HG02840 (cell line): ENCODE results near the gene ZNF319.

Source experiments
- ATAC-seq: cut with Tn5 transposase; IDR thresholded peaks from one replicate; pipeline ENCODE4 v1.9.1; 2021; ENCODE audit warnings: mild to moderate bottlenecking, moderate library complexity, moderate number of reproducible peaks; ENCODE audit not compliant: unreplicated experiment, low FRiP score

Gene ZNF319

GRCh38 chr16:57958544-57958943 is 41.9 kb downstream of the ZNF319 start:
- ATAC-seq = no peak

- no peak for ATAC-seq
Observed at GRCh38 chr16:57957673-57958392, 42.6 kb downstream of the ZNF319 start.

- ATAC-seq = no peak
Observed at GRCh38 chr16:57956924-57957672, 43.4 kb downstream of the ZNF319 start.

- ATAC-seq = no peak
Observed at GRCh38 chr16:57956270-57956808, 44.1 kb downstream of the ZNF319 start.

GRCh38 chr16:57955572-57956188 is 44.8 kb downstream of the ZNF319 start:
- no peak for ATAC-seq

- no peak for ATAC-seq
Observed at GRCh38 chr16:57953857-57954256, 46.6 kb downstream of the ZNF319 start.

GRCh38 chr16:57952909-57953308 is 47.6 kb downstream of the ZNF319 start:
- ATAC-seq = no peak

- ATAC-seq = no peak
Observed at GRCh38 chr16:57951204-57951960, 49.1 kb downstream of the ZNF319 start.

- ATAC-seq = no peak
Observed at GRCh38 chr16:57950382-57950781, 50.1 kb downstream of the ZNF319 start.

GRCh38 chr16:57949595-57950238 is 50.8 kb downstream of the ZNF319 start:
- ATAC-seq = no peak

GRCh38 chr16:57949013-57949412 is 51.5 kb downstream of the ZNF319 start:
- no peak for ATAC-seq

- no peak for ATAC-seq
Observed at GRCh38 chr16:57948027-57948426, 52.4 kb downstream of the ZNF319 start.

- ATAC-seq = no peak
Observed at GRCh38 chr16:57947261-57947660, 53.2 kb downstream of the ZNF319 start.

GRCh38 chr16:57946181-57946801 is 54.2 kb downstream of the ZNF319 start:
- no peak for ATAC-seq

- ATAC-seq = no peak
Observed at GRCh38 chr16:57945740-57946138, 54.7 kb downstream of the ZNF319 start.

GRCh38 chr16:57944970-57945739 is 55.3 kb downstream of the ZNF319 start:
- no peak for ATAC-seq
